22Rv1 (cell line): ENCODE data around the gene TAF1D.

Experiments used
- H3K27ac ChIP-seq: fragments of 450-650 bp; 2 replicates; pipeline ENCODE4 v1.5.1; 2017
- CTCF ChIP-seq: fragments of 450-650 bp; IDR thresholded peaks from 2 replicates; pipeline ENCODE4 v1.5.1; 2017; ENCODE audit warnings: mild to moderate bottlenecking
- ZFX ChIP-seq: fragments of 450-650 bp; IDR thresholded peaks from 2 replicates; pipeline ENCODE4 v1.6.1; 2017; ENCODE audit warnings: antibody characterized with exemption, borderline replicate concordance

Gene TAF1D

GRCh38 chr11:93732237-93732892 lies 8.9 kb downstream of the TAF1D start:
- TF ChIP-seq ZFX: no peak
- no peak for TF ChIP-seq CTCF
- H3K27ac ChIP-seq: peak overlapping the region; percentile 9; the same call in 1 of the 2 replicates

- H3K27ac ChIP-seq: peak overlapping the region; percentile 33; the same call in 1 of the 2 replicates
- TF ChIP-seq CTCF (no peak), ZFX (no peak)
Measured at GRCh38 chr11:93730108-93731107, 10.9 kb downstream of the TAF1D start.

GRCh38 chr11:93729129-93729616 lies 12.1 kb downstream of the TAF1D start:
- H3K27ac ChIP-seq: peak overlapping the region; percentile 33; the same call in 1 of the 2 replicates
- TF ChIP-seq ZFX (no peak), CTCF (no peak)

- no peak for TF ChIP-seq ZFX
- no peak for TF ChIP-seq CTCF
- peak overlapping the region; percentile 33; the same call in 1 of the 2 replicates for H3K27ac ChIP-seq
Measured at GRCh38 chr11:93728792-93729128, 12.5 kb downstream of the TAF1D start.

- TF ChIP-seq ZFX (no peak), CTCF (no peak)
- H3K27ac ChIP-seq: peak overlapping the region; percentile 33; the same call in 1 of the 2 replicates
Measured at GRCh38 chr11:93727985-93728791, 13.1 kb downstream of the TAF1D start.

- no peak overlapping the region for H3K27ac ChIP-seq
- TF ChIP-seq ZFX (no peak), CTCF (no peak)
Measured at GRCh38 chr11:93724089-93724488, 17.2 kb downstream of the TAF1D start.
